A549 treated with CORT108297 at 1 μM for 4 hours (cell line): ENCODE data around the gene C9orf50. TPM values are rescaled to one million over a fixed set of nuclear protein-coding genes. Genes with fewer than 3 reads are reported as not detected.

Experiments
- total RNA-seq: library from RNA; stranded (reverse); fragments of 200-300 nt; extraction: Qiagen RNA extraction; gene quantifications from 5 replicates; pipeline ENCODE4 v1.2.3, GENCODE V29; 2022

The C9orf50 gene, protein sequence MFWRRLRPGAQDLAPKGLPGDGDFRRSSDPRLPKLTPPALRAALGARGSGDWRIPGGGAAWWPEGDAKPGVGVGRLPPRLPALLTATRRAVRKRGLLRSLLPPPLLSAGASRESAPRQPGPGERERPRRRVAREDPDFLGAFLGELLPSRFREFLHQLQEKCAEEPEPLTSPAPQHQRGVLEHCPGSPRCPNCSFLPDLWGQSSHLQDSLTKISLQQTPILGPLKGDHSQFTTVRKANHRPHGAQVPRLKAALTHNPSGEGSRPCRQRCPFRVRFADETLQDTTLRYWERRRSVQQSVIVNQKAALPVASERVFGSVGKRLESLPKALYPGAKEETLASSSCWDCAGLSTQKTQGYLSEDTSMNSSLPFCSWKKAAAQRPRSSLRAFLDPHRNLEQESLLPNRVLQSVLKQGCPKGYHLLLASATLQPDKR
- total RNA-seq: 0.10 to 0.12 TPM in 2 of 5 replicates, not detected in the others

DNA sequence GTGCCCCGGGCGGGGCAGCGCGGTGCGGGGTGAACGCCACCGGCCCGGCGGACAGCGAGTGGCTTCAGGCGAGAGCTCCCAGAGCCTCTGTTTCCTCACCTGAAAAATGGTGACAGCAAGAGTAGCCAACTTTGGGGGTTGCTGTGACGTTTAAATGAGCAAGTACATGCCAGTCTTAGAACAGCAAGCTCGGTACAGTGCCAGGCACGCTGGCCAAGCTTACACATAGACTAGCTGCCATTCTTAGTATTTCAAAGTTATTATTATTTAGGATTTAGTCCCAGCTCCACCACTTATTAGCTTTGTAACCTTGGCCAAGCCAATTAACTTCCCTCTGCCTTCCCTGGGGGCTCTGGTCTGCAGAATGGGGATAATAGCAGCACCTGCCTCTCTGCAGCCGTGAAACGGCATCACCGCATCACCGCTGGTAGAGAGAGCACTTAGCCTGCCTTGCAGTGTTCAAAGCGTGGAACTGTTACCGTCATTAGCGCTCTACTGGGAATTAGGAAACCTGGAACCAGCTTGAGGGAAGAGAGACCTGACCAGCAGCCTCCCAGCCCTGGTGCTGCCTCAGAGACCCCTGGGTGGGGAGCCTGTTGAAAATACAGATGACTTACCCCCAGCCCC is at the start of gene C9orf50:
C9orf50 (minus strand) TSS at position 433 of the 627 bp plus-strand sequence. CDS start 527 bp downstream, outside the sequence.

DNA sequence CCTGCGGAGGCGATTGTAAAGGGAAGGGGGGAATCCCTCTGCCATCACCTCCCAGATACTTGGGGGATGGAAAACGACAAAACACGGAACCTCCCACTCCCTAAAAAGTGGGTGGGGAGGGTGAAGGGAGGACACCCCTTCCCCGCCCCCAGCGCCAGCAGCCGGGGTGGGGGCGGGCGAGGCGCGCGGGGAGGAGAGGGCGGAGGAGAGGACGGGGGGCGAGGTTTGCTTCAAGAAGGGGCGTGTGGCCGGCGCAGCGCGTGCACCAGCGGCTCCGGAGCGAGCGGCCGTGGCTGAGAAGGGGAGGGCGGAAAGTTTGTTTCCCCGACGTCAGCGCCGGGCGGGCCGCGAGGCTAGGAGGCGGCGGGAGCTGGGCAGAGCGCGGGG is 44.5 kb upstream of the C9orf50 start, which contains the start of gene PRRX2:
PRRX2 (plus strand) TSS at position 259 of the 387 bp plus-strand sequence. CDS start 221 bp downstream, outside the sequence.

DNA sequence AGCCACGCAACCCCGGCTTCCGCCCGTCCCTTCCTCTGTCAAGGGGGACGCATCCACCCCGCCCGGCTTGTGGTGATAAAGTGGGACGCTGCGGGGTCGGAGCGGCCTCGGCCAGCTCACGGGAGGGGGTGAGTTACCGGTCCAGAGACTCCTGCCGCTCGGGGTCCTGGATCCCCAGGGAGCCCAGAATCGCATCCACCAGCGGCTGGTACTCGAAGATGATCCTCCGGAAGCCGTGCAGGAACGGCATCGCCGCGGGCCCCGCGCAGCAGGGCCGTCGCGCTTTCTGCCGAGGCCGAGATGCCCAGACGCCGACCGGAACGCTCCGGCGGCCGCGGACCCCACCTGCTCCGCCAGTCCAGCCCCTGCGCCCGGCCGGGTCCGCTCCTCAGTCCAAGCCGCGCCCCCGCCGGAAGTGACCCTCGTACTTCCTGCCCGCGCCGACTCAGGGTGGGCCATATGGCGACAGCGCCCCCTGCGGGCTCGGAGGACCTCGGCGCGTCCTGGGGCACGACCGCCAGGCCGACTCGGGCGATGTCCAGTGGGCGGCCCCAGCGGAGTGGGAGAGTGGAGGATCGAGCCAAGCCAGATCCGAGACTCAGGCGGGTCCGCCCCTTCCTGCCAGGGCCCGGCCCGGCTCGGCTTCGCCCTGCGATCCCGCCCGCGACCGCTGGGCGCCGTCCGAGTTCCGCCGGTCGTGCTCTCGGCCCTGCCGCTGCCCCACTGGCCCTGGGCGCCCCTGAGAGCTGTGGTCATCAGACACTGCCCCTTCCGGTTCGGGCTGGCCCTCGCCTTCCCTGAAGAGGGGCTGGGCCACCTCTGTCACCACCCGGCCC is 21.1 kb upstream of the C9orf50 start, which contains the start of gene ASB6:
ASB6 (minus strand) TSS at position 402 of the 836 bp plus-strand sequence; CDS start at position 250, 152 bp downstream.

DNA sequence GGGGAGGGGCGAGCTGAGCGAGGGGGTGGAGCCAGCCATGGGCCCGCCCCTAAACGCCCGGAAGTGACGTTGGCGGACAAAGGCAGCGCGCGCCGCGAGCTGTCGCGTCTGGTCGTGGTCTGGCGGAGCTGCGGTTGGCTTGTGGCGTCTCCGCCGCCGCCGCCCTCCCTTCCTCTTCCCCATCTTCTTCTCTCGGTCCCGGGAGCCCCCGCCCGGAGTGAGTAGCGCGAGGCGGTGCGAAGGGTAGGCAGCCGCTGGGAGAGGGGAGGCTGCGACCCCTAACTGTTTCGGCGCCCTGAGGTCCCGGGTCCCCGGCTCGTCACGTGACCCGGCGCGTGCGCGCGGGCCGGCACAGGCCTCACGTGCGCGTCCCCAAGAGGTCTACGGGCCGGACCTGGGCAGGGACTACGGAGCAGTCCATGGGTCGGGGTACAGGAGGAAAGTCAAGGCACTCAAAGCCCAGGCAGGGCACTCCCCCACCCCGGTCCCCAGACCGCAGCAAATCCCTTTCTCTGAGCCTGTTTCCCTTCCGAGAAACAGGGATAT is 5.3 kb upstream of the C9orf50 start, which contains the start of gene NTMT1:
NTMT1 (plus strand) TSS at position 85 of the 546 bp plus-strand sequence. CDS start 6,541 bp downstream, outside the sequence.

Other genes starting within 250 kb of the C9orf50 start
- 91.1 to 106 TPM (median 99.9 TPM) in 5 replicates for gene NTMT1, start 5.1 kb upstream of the C9orf50 start, total RNA-seq
- 18.0 to 25.5 TPM (median 24.7 TPM) in 5 replicates for gene ASB6, start 21.1 kb upstream of the C9orf50 start, total RNA-seq
- 3.5 to 8.8 TPM (median 7.8 TPM) in 5 replicates for gene PRRX2, start 44.5 kb upstream of the C9orf50 start, total RNA-seq
- 113 to 139 TPM (median 120 TPM) in 5 replicates for gene PTGES, start 131.9 kb upstream of the C9orf50 start, total RNA-seq
- gene TOR1B, start 182.1 kb upstream of the C9orf50 start, total RNA-seq: 21.3 to 26.5 TPM (median 24.1 TPM) in 5 replicates
- 59.5 to 64.3 TPM (median 63.5 TPM) in 5 replicates for gene TOR1A, start 203.0 kb upstream of the C9orf50 start, total RNA-seq
- 44.7 to 54.2 TPM (median 48.8 TPM) in 5 replicates for gene C9orf78, start 214.2 kb upstream of the C9orf50 start, total RNA-seq
- 3.6 to 6.3 TPM (median 6.1 TPM) in 5 replicates for gene USP20, start 214.4 kb upstream of the C9orf50 start, total RNA-seq